NCI-H526 treated with DMSO at 0.1 percent for 48 hours (cell line): ENCODE results near the gene MS4A4E.
"Not testable (repeated sequence)": the region's sequence is repeated elsewhere in the genome, so short reads cannot be mapped to it uniquely, and the experiment has no call there.

ENCODE experiments used
- DNase-seq: peaks from one replicate; lab custom pipeline; 2025; lab: John Stamatoyannopoulos, UW

Gene MS4A4E

GRCh38 chr11:60221692-60222091 is 21.2 kb downstream of the MS4A4E start:
- no peak for DNase-seq

GRCh38 chr11:60221181-60221580 is 21.8 kb downstream of the MS4A4E start:
- no peak for DNase-seq

- no peak for DNase-seq
Measured at GRCh38 chr11:60214386-60214785, 28.6 kb downstream of the MS4A4E start.

GRCh38 chr11:60211206-60211605 is 31.7 kb downstream of the MS4A4E start:
- no peak for DNase-seq

- no peak for DNase-seq
Measured at GRCh38 chr11:60209977-60210376, 33.0 kb downstream of the MS4A4E start.

- no peak for DNase-seq
Measured at GRCh38 chr11:60208951-60209350, 34.0 kb downstream of the MS4A4E start.

GRCh38 chr11:60208146-60208895 is 34.6 kb downstream of the MS4A4E start:
- no peak for DNase-seq

GRCh38 chr11:60206616-60207015 is 36.3 kb downstream of the MS4A4E start:
- DNase-seq: no peak

GRCh38 chr11:60204922-60205321 is 38.0 kb downstream of the MS4A4E start:
- no peak for DNase-seq

GRCh38 chr11:60201334-60201733 is 41.6 kb downstream of the MS4A4E start:
- DNase-seq: not testable (repeated sequence)

- DNase-seq: no peak
Measured at GRCh38 chr11:60197442-60197841, 45.5 kb downstream of the MS4A4E start.

GRCh38 chr11:60195923-60196368 is 47.0 kb downstream of the MS4A4E start:
- DNase-seq: no peak

- no peak for DNase-seq
Measured at GRCh38 chr11:60194511-60194910, 48.4 kb downstream of the MS4A4E start.

GRCh38 chr11:60193687-60194433 is 49.1 kb downstream of the MS4A4E start:
- peak; percentile 31 for DNase-seq

- not testable (repeated sequence) for DNase-seq
Measured at GRCh38 chr11:60192564-60192963, 50.4 kb downstream of the MS4A4E start.

- DNase-seq: not testable (repeated sequence)
Measured at GRCh38 chr11:60188481-60188880, 54.5 kb downstream of the MS4A4E start.

GRCh38 chr11:60186128-60186527 is 56.8 kb downstream of the MS4A4E start:
- not testable (repeated sequence) for DNase-seq

GRCh38 chr11:60185512-60185827 is 57.5 kb downstream of the MS4A4E start:
- DNase-seq: not testable (repeated sequence)

GRCh38 chr11:60184824-60185511 is 58.0 kb downstream of the MS4A4E start:
- no peak for DNase-seq

GRCh38 chr11:60183591-60184205 is 59.2 kb downstream of the MS4A4E start:
- no peak for DNase-seq

GRCh38 chr11:60182541-60183330 is 60.2 kb downstream of the MS4A4E start, which contains the start of gene MS4A6A:
TSS of gene MS4A6A (minus strand) at chr11:60183083. CDS start at chr11:60181727, 1,356 bp downstream.
- DNase-seq: no peak
